GM12891 (cell line): ENCODE measurements around the gene LRWD1.

ENCODE experiments used
- POLR2A ChIP-seq: IDR thresholded peaks from 2 replicates; pipeline ENCODE4 v1.6.1; 2011; ENCODE audit warnings: low read depth, low read length, control low read depth
- POLR2AphosphoS5 ChIP-seq: IDR thresholded peaks from 2 replicates; pipeline ENCODE4 v1.6.1; 2011; ENCODE audit warnings: low read depth, low read length, control low read depth

GRCh38 chr7:102446387-102447156, 18.2 kb upstream of the LRWD1 start:
- TF ChIP-seq POLR2AphosphoS5 (no peak), POLR2A (no peak)
